ENCODE data around the gene PSORS1C2.

PSORS1C2 gene

DNA sequence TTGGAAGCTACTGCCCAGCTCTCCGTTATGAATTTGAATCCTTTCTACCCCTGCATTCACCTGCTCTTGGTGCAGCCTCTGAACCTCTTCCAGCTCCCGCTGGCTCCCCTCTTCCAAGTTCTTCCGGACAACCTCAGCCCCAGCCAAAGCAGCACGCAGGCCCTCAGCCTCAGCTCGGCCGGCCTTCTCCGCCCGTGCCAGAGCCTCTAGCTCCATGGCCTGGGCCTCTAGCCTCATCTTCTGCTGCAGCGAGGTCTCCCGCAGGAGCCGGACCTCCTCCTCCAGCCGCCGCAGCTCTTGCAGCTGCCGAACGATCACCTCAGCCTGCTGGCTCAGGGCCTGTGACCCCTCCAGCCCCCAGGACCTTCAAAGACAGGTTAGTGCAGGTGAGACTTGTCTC lies 15.6 kb upstream of the PSORS1C2 start:
- ChIA-PET CTCF (interaction anchor here (0.8 to 2.4 kb wide), 3 partner anchors 9 to 38 kb away, joined by 3 to 7 read pairs (median 3); no protein-coding TSS in a partner anchor), POLR2A (no interaction called here)
- DNase-seq (ENCODE audit: extremely low spot score): no peak
- no peak for TF ChIP-seq CTCF (IDR thresholded peaks at IDR 0.05; ENCODE audit: control extremely low read depth, extremely low read depth, low read depth, missing control alignments)

GRCh38 chr6:31152781-31153180 lies 13.9 kb upstream of the PSORS1C2 start:
- POLR2A ChIA-PET: no interaction called here
- DNase-seq (ENCODE audit: extremely low spot score): no peak
- TF ChIP-seq CTCF (IDR thresholded peaks at IDR 0.05; ENCODE audit: control extremely low read depth, extremely low read depth, low read depth, missing control alignments): no peak
- CTCF ChIA-PET: interaction anchor here (1.0 to 2.6 kb wide), 5 partner anchors 14 to 40 kb away, joined by 3 to 7 read pairs (median 5); partner anchors contain the start of gene PSORS1C2

DNA sequence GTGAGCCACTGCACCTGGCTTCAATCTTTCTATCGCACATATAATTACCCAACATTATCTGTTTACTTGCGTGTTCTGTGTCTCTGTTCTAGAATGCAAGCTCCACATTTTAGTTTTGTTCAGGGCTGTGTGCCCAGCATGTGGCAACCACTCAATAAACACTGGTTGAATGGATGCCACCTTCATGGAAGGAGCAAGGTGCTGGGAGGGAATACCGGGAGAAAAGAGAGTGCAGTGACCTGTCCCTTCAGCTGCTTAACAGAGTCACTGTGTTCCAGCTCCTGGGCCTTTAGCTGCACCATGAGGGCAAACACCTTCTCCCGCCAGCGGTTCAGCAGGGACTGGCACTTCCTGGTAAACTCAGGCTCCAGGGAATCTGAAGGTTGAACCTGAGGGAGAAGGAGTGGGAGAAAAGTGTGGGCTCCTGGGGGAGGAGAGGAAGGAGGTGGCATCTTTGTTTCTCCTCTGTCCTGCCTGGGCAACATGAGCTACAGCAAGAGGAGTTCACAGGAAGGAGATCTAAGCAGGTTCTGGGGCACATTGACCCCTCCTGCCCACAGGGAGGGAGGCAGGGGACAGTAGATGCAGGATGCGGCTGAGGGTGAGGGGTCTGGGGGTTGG lies 11.1 kb upstream of the PSORS1C2 start:
- CTCF ChIA-PET: interaction anchor here (0.8 to 20.0 kb wide), 9 partner anchors 10 to 216 kb away, joined by 3 to 256 read pairs (median 5); partner anchors contain the start of gene PSORS1C2

GRCh38 chr6:31145386-31145785 lies 6.5 kb upstream of the PSORS1C2 start:
- POLR2A ChIA-PET: no interaction called here
- CTCF ChIA-PET: interaction anchor here (1.1 to 20.0 kb wide), 7 partner anchors 8 to 231 kb away, joined by 3 to 256 read pairs (median 8); partner anchors contain the start of gene CCHCR1
- DNase-seq (ENCODE audit: extremely low spot score): no peak
- no peak for TF ChIP-seq CTCF (IDR thresholded peaks at IDR 0.05; ENCODE audit: control extremely low read depth, extremely low read depth, low read depth, missing control alignments)

More for the DNA sequence above, 11.1 kb upstream of the PSORS1C2 start:
- POLR2A ChIA-PET: no interaction called here
- DNase-seq (ENCODE audit: extremely low spot score): no peak
- no peak for TF ChIP-seq CTCF (IDR thresholded peaks at IDR 0.05; ENCODE audit: control extremely low read depth, extremely low read depth, low read depth, missing control alignments)

- ChIA-PET POLR2A (no interaction called here), CTCF (interaction anchor here (1.3 to 20.0 kb wide), 6 partner anchors 8 to 231 kb away, joined by 3 to 256 read pairs (median 10); no protein-coding TSS in a partner anchor)
- TF ChIP-seq CTCF (IDR thresholded peaks at IDR 0.05; ENCODE audit: control extremely low read depth, extremely low read depth, low read depth, missing control alignments): no peak
- DNase-seq (ENCODE audit: extremely low spot score): no peak
These were observed 6.1 kb upstream of the PSORS1C2 start for GRCh38 chr6:31144970-31145340.

DNA sequence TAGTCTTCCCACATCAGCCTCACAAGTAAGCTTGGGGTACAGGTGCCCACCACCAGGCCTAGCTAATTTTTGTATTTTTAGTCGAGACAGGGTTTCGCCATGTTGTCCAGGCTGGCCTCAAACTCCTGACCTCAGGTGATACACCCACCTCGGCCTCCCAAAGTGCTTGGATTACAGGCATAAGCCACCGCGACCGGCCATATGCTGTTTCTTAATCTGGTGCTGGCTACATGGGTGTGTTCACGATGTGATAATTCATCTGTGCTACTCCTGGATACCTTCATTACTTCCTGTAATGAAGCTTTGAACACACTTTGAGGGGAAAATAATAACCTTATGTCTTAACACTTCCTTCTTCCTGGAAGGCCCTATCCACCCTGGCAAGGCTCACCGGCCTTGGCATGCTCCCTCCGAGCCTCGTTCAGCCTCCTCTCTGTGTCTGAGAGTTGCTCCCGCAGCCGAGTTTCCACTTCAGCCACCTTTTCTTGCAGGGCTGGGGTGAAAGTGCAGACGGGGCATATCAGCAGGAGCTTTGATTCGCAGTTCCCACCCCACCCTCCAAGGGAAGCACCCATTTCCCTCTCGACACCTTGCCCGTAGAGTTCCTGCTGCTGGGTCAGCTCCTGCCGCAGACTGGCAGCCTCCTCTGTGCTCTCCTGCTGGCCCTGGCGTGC lies 5.6 kb upstream of the PSORS1C2 start:
- CTCF ChIA-PET: interaction anchor here (1.0 to 20.0 kb wide), 5 partner anchors 11 to 49 kb away, joined by 3 to 256 read pairs (median 8); partner anchors contain the start of gene TCF19
- POLR2A ChIA-PET: interaction anchor here (0.5 kb wide), 1 partner anchor 11 kb away, joined by 3 read pairs; no protein-coding TSS in a partner anchor
- DNase-seq (ENCODE audit: extremely low spot score): no peak
- TF ChIP-seq CTCF (IDR thresholded peaks at IDR 0.05; ENCODE audit: control extremely low read depth, extremely low read depth, low read depth, missing control alignments): no peak
